H1 (cell line): ENCODE measurements around the gene CADM1. TPM values are rescaled to one million over a fixed set of nuclear protein-coding genes. Genes with fewer than 3 reads are reported as not detected.

ENCODE experiments used
- CTCF ChIA-PET: fragments of 300-600 bp; sonication (Branson Sonifier 250); formaldehyde crosslinking; loops from one replicate; lab custom pipeline; 2021; ENCODE audit not compliant: partially characterized antibody; lab: Charles Lee
- POLR2A ChIA-PET: fragments of 300-600 bp; sonication (Branson Sonifier 250); formaldehyde crosslinking; loops from one replicate; lab custom pipeline; 2021; ENCODE audit warnings: inconsistent platforms; ENCODE audit not compliant: partially characterized antibody; lab: Charles Lee
- DNase-seq, 2 experiments: peaks; one replicate each; pipeline versions ENCODE4 v3.0.0 to v3.0.0-alpha.2; 2010 to 2022; ENCODE audit warnings: low spot score in 2 of 2, low read depth in 1 of 2, mixed read lengths in 1 of 2
- FAIRE-seq: peaks from 2 replicates; lab custom pipeline; 2011; peaks lifted over from hg19 to GRCh38; lab: Jason Lieb, UNC
- H2AFZ ChIP-seq: 2 replicates; pipeline ENCODE4 v1.8.1; 2012; ENCODE audit warnings: low read length, inconsistent platforms
- H2AK5ac ChIP-seq: 2 replicates; pipeline ENCODE4 v1.6.1; 2013; ENCODE audit warnings: low read depth, low read length
- H2BK120ac ChIP-seq: replicated peaks from 2 replicates; pipeline ENCODE3; 2013; ENCODE audit warnings: low read depth, low read length, inconsistent platforms
- H2BK12ac ChIP-seq: 2 replicates; pipeline ENCODE4 v1.6.1; 2013; ENCODE audit warnings: low read depth, low read length
- H2BK15ac ChIP-seq: 2 replicates; pipeline ENCODE4 v1.6.1; 2013; ENCODE audit warnings: low read length
- H2BK20ac ChIP-seq: 2 replicates; pipeline ENCODE4 v1.6.1; 2013; ENCODE audit warnings: low read length
- H2BK5ac ChIP-seq: 2 replicates; pipeline ENCODE4 v1.6.1; 2013; ENCODE audit warnings: low read depth, low read length
- H3K14ac ChIP-seq: 2 replicates; pipeline ENCODE4 v1.6.1; 2013; ENCODE audit warnings: inconsistent platforms; ENCODE audit not compliant: insufficient read length
- H3K18ac ChIP-seq: 2 replicates; pipeline ENCODE4 v1.6.1; 2013; ENCODE audit warnings: low read length; ENCODE audit errors: extremely low read depth
- H3K23ac ChIP-seq: 2 replicates; pipeline ENCODE4 v1.6.1; 2013; ENCODE audit warnings: inconsistent platforms; ENCODE audit not compliant: insufficient read length
- H3K23me2 ChIP-seq: 2 replicates; pipeline ENCODE4 v1.6.1; 2013; ENCODE audit warnings: low read depth, low read length
- H3K27ac ChIP-seq: 2 replicates; pipeline ENCODE4 v1.6.1; 2011; ENCODE audit warnings: low read depth, low read length, inconsistent platforms
- H3K27me3 ChIP-seq, 4 experiments: replicated peaks in 1 of 4; 1 replicate in 1 of 4; 2 replicates in 3 of 4; pipeline versions ENCODE4 v1.6.1 to v1.8.1; 2011 to 2013; ENCODE audit warnings: low read length in 3 of 4, mild to moderate bottlenecking in 3 of 4, inconsistent platforms in 2 of 4, mixed read lengths in 2 of 4, moderate library complexity in 1 of 4; ENCODE audit not compliant: control insufficient read depth in 3 of 4, insufficient read depth in 3 of 4; ENCODE audit errors: extremely low read depth in 1 of 4
- H3K36me3 ChIP-seq, 4 experiments: 2 replicates each; pipeline versions ENCODE4 v1.6.1 to v1.8.1; 2011 to 2013; ENCODE audit warnings: mild to moderate bottlenecking in 4 of 4, low read length in 3 of 4, moderate library complexity in 2 of 4, control low read depth in 1 of 4, inconsistent platforms in 1 of 4; ENCODE audit not compliant: insufficient read depth in 4 of 4, control insufficient read depth in 2 of 4
- H3K4ac ChIP-seq: replicated peaks from 2 replicates; pipeline ENCODE3; 2013; ENCODE audit warnings: low read length, low read depth, mixed read lengths, inconsistent platforms; ENCODE audit not compliant: insufficient read length
- H3K4me1 ChIP-seq, 4 experiments: replicated peaks in 1 of 4; 1 replicate in 1 of 4; 2 replicates in 3 of 4; pipeline versions ENCODE4 v1.6.1 to v1.8.1; 2011 to 2013; ENCODE audit warnings: low read length in 3 of 4, inconsistent platforms in 2 of 4, mixed read lengths in 1 of 4; ENCODE audit not compliant: insufficient read depth in 4 of 4, control insufficient read depth in 3 of 4
- H3K4me2 ChIP-seq, 2 experiments: 2 replicates each; pipeline versions ENCODE4 v1.6.1 to v1.8.1; 2011 to 2013; ENCODE audit warnings: low read depth in 2 of 2, low read length in 2 of 2, control low read depth in 1 of 2, inconsistent platforms in 1 of 2, mild to moderate bottlenecking in 1 of 2; ENCODE audit not compliant: insufficient read depth in 1 of 2
- H3K4me3 ChIP-seq, 4 experiments: fragments of 200-600, 300-600 bp in 1 of 4; sonication (generic), shearing (Covaris generic), sonication (Bioruptor Twin) in 1 of 4; 2 replicates each; pipeline versions ENCODE4 v1.5.1 to v1.8.1; 2011 to 2016; ENCODE audit warnings: low read length in 4 of 4, low read depth in 3 of 4, control low read depth in 2 of 4, inconsistent platforms in 2 of 4, mild to moderate bottlenecking in 2 of 4, mixed read lengths in 1 of 4, moderate library complexity in 1 of 4; ENCODE audit not compliant: insufficient read depth in 2 of 4; ENCODE audit errors: extremely low read depth in 1 of 4
- H3K56ac ChIP-seq: replicated peaks from 2 replicates; pipeline ENCODE3; 2013; ENCODE audit warnings: low read depth, mild to moderate bottlenecking, mixed read lengths, low read length, inconsistent platforms; ENCODE audit not compliant: insufficient read length
- H3K79me1 ChIP-seq: 2 replicates; pipeline ENCODE4 v1.6.1; 2013; ENCODE audit warnings: low read depth, low read length, control low read depth
- H3K79me2 ChIP-seq, 2 experiments: 2 replicates each; pipeline versions ENCODE4 v1.6.1 to v1.8.1; 2012 to 2013; ENCODE audit warnings: low read length in 2 of 2, mild to moderate bottlenecking in 2 of 2, inconsistent platforms in 1 of 2; ENCODE audit not compliant: insufficient read depth in 2 of 2, control insufficient read depth in 1 of 2
- H3K9ac ChIP-seq, 4 experiments: replicated peaks in 1 of 4; 1 replicate in 1 of 4; 2 replicates in 3 of 4; pipeline versions ENCODE4 v1.6.1 to v1.8.1; 2011 to 2013; ENCODE audit warnings: low read depth in 3 of 4, low read length in 3 of 4, control low read depth in 2 of 4, mild to moderate bottlenecking in 2 of 4, moderate library complexity in 2 of 4, inconsistent platforms in 1 of 4; ENCODE audit errors: extremely low read depth in 1 of 4
- H3K9me3 ChIP-seq, 2 experiments: 2 replicates each; pipeline versions ENCODE4 v1.6.1 to v1.8.1; 2012 to 2013; ENCODE audit warnings: mild to moderate bottlenecking in 2 of 2, moderate library complexity in 2 of 2, control low read depth in 1 of 2, inconsistent platforms in 1 of 2, low read depth in 1 of 2, low read length in 1 of 2, mixed read lengths in 1 of 2; ENCODE audit not compliant: insufficient read depth in 2 of 2
- H4K20me1 ChIP-seq, 2 experiments: replicated peaks in 1 of 2; 2 replicates each; pipeline versions ENCODE3 to v1.8.1; 2011 to 2013; ENCODE audit warnings: inconsistent platforms in 2 of 2, low read length in 2 of 2, mild to moderate bottlenecking in 1 of 2; ENCODE audit not compliant: insufficient read depth in 2 of 2, control insufficient read depth in 1 of 2
- H4K5ac ChIP-seq: 2 replicates; pipeline ENCODE4 v1.6.1; 2013; ENCODE audit warnings: low read length, low read depth, mixed read lengths, inconsistent platforms; ENCODE audit not compliant: insufficient read length
- H4K8ac ChIP-seq: 2 replicates; pipeline ENCODE4 v1.8.0; 2013; ENCODE audit warnings: mild to moderate bottlenecking, moderate library complexity, low read length, inconsistent platforms; ENCODE audit not compliant: insufficient read depth; ENCODE audit errors: extremely low read depth
- H4K91ac ChIP-seq: replicated peaks from 2 replicates; pipeline ENCODE3; 2013; ENCODE audit warnings: low read length, mixed read lengths, inconsistent platforms; ENCODE audit not compliant: insufficient read length
- CBX8 ChIP-seq: fragments of 300-800, 300-1000 bp; sonication (generic); IDR thresholded peaks from 2 replicates; pipeline ENCODE4 v1.7.1; 2016; ENCODE audit warnings: low read depth, low read length, borderline replicate concordance
- TBP ChIP-seq: IDR thresholded peaks from 2 replicates; pipeline ENCODE4 v1.6.1; 2011; ENCODE audit warnings: low read depth, low read length, improper control_type of control experiment
- ZNF274 ChIP-seq: IDR thresholded peaks from 2 replicates; pipeline ENCODE4 v1.7.0; 2012; ENCODE audit warnings: low read length, borderline replicate concordance; ENCODE audit errors: extremely low read depth
- WGBS, 2 experiments: shearing (Covaris generic) in 1 of 2; methylation state at CpG; one replicate each; pipeline versions ENCODE4 v1.1.6 to v1.1.7; 2013 to 2015; ENCODE audit warnings: low lambda C conversion rate in 2 of 2, mixed read lengths in 2 of 2, inconsistent platforms in 1 of 2, low coverage in 1 of 2, missing lambda C conversion rate in 1 of 2; ENCODE audit not compliant: insufficient replicate concordance in 2 of 2, insufficient coverage in 1 of 2, insufficient read length in 1 of 2; ENCODE audit errors: extremely low coverage in 1 of 2, missing lambda C conversion rate in 1 of 2; 5-methylcytosine and 5-hydroxymethylcytosine counted together
- polyA plus RNA-seq, 7 experiments: library from polyadenylated mRNA; depleted of rRNA in 3 of 7; stranded (reverse) in 5 of 7; unstranded in 2 of 7; fragments of >200 nt in 5 of 7; fragments of 200-250 nt in 2 of 7; gene quantifications; 1 replicate in 5 of 7; 2 replicates in 1 of 7; 4 replicates in 1 of 7; pipeline versions ENCODE4 v1.2.1 to v1.2.3, GENCODE V29; 2011 to 2013; ENCODE audit warnings: missing spikeins in 2 of 7, mixed read lengths in 2 of 7
- total RNA-seq: library from RNA; stranded (reverse); fragmentation: NEBNext Ultra II Directional; extraction: Animal tissue kit (Norgen Biotek cat#: 25700); gene quantifications from 2 replicates; pipeline ENCODE4 v1.2.1, GENCODE V29; 2021

CADM1 gene
- total and polyA plus RNA-seq, 2 of the 8 experiments (the other 6 are each of a cell fraction or from before 2014, with no cell fraction given), result 8.3 to 25.3 TPM

GRCh38 chr11:115183830-115184229, 320.4 kb downstream of the CADM1 start:
- Histone ChIP-seq H3K4me1 (no peaks in the 10 kb centered on the region), H2BK15ac (no peak overlapping the region), H3K4ac (no peak overlapping the region), H3K23ac (no peak overlapping the region), H3K56ac (no peak overlapping the region), H3K23me2 (no peaks in the 10 kb centered on the region), H2BK12ac (no peak overlapping the region), H2AK5ac (no peak overlapping the region), H4K8ac (no peak overlapping the region), H3K18ac (no peak overlapping the region), H2BK20ac (no peak overlapping the region), H2BK120ac (no peak overlapping the region), H2BK5ac (no peak overlapping the region), H3K4me3 (no peak overlapping the region), H3K14ac (no peak overlapping the region), H3K27me3 (no peaks in the 10 kb centered on the region), H4K20me1 (no peaks in the 10 kb centered on the region), H3K4me2 (no peak overlapping the region), H4K91ac (no peak overlapping the region), H2AFZ (no peak overlapping the region), H3K79me2 (no peaks in the 10 kb centered on the region), H4K5ac (no peak overlapping the region), H3K27ac (no peak overlapping the region), H3K9me3 (no peaks in the 10 kb centered on the region), H3K9ac (no peak overlapping the region), H3K79me1 (no peaks in the 10 kb centered on the region), H3K36me3 (no peaks in the 10 kb centered on the region)
- TF ChIP-seq TBP (no peak), CBX8 (no peak), ZNF274 (no peak)
- 83% methylated on average over 6 of the region's 6 CpGs; no CpG with 5 or more reads in 1 of the 2 experiments for WGBS, 2 experiments
- POLR2A ChIA-PET, result no interaction called here
- FAIRE-seq (no peak), DNase-seq (no peak)
- CTCF ChIA-PET, result interaction anchor here (1.3 to 3.1 kb wide), 2 partner anchors 13 to 291 kb away, joined by 3 to 17 read pairs; no protein-coding TSS in a partner anchor
